Right lobe of liver (tissue), 4 donors: ENCODE results near the gene DNMT3A.

ENCODE experiments used
- CTCF ChIP-seq, 4 donors: fragments of 200-600 bp in 3 of 4; fragments of 450-650 bp in 1 of 4; IDR thresholded peaks; one replicate each; pipeline versions ENCODE4 v1.5.1 to v1.8.0; 2016 to 2022; ENCODE audit warnings: antibody characterized with exemption in 4 of 4, mild to moderate bottlenecking in 2 of 4
- POLR2A ChIP-seq: fragments of 450-650 bp; IDR thresholded peaks from one replicate; pipeline ENCODE4 v1.6.1; 2017; ENCODE audit warnings: antibody characterized with exemption, mild to moderate bottlenecking
- donor health status: DM: no; HTN: no; CAD: no.
- donor health status: DM: no; HTN: no; CAD: no.
- donor health status: DM: no; HTN: yes; CAD: no.

GRCh38 chr2:25184254-25184653, 157.5 kb downstream of the DNMT3A start:
- TF ChIP-seq CTCF (IDR thresholded peaks at IDR 0.05) (no peak), POLR2A (no peak)
